A549 (cell line): ENCODE results near the gene TMEM223.

Experiments used
- BHLHE40 ChIP-seq: IDR thresholded peaks from 2 replicates; pipeline ENCODE4 v1.6.1; 2012; ENCODE audit warnings: low read depth, low read length, inconsistent platforms
- CTCF ChIP-seq: fragments of >200 bp; sonication (Bioruptor Twin); formaldehyde crosslinking; IDR thresholded peaks from 3 replicates; pipeline ENCODE4 v1.5.1; 2016
- NR3C1 ChIP-seq: fragments of >200 bp; sonication (Bioruptor Twin); formaldehyde crosslinking; IDR thresholded peaks from 3 replicates; pipeline ENCODE4 v1.6.1; 2017
- SREBF2 ChIP-seq: fragments of 450-650 bp; IDR thresholded peaks from 2 replicates; pipeline ENCODE4 v1.6.1; 2014; ENCODE audit warnings: mild to moderate bottlenecking, moderate library complexity
- TF ChIP-seq, protein P1 (sequence below): fragments of 450-650 bp; IDR thresholded peaks from 2 replicates; pipeline ENCODE4 v1.6.1; 2014; ENCODE audit warnings: antibody characterized with exemption

GRCh38 chr11:62796281-62796680, 4.5 kb upstream of the TMEM223 start:
- TF ChIP-seq CTCF (no peak), NR3C1 (no peak), SREBF2 (no peak), BHLHE40 (no peak)
- TF ChIP-seq, protein P1, sequence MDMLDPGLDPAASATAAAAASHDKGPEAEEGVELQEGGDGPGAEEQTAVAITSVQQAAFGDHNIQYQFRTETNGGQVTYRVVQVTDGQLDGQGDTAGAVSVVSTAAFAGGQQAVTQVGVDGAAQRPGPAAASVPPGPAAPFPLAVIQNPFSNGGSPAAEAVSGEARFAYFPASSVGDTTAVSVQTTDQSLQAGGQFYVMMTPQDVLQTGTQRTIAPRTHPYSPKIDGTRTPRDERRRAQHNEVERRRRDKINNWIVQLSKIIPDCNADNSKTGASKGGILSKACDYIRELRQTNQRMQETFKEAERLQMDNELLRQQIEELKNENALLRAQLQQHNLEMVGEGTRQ = no peak
